HG02852 (cell line): ENCODE measurements around the gene S100G.
A peak's percentile ranks its signal among the peaks of the same experiment; 100 is the strongest.

ENCODE experiments used
- ATAC-seq: cut with Tn5 transposase; IDR thresholded peaks from one replicate; pipeline ENCODE4 v1.9.1; 2021; ENCODE audit warnings: mild to moderate bottlenecking, moderate library complexity; ENCODE audit not compliant: unreplicated experiment

S100G gene

DNA sequence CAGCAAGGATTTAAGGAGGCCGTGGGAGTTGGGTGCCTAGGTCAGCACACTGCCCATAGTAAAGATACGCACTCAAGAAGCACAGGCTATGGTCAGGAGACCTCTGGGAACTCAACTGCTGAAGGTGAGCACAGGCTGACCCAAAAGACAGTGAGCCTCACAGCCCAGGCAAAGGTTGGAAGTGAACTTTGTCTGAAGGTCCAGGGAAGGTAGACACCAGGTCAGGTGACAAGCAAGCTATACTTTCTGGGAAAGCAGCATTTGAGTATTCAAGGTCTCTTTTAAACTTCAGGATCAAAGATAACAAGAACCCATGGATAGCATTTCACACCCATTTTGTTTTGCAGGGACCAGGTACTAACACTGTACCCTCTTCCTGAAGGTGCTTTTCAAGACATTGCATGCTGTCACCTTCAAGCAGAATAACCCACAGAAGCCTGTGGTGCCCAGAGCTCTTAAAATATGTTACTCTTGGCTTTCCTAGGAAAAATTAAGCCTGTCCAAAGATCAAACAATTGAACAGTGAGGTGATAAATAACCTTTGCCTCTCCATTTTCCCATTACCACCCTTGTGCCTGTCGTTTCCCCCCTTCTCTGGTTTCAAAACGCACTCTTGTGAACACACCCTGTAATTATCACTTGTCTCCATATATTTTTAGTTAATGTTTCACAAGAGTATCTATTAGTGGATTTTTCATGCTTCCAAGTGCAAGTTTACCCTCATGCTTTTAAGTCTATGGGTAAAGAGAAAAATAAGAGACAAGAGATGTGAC is 3.4 kb upstream of the S100G start:
- ATAC-seq = no peak

DNA sequence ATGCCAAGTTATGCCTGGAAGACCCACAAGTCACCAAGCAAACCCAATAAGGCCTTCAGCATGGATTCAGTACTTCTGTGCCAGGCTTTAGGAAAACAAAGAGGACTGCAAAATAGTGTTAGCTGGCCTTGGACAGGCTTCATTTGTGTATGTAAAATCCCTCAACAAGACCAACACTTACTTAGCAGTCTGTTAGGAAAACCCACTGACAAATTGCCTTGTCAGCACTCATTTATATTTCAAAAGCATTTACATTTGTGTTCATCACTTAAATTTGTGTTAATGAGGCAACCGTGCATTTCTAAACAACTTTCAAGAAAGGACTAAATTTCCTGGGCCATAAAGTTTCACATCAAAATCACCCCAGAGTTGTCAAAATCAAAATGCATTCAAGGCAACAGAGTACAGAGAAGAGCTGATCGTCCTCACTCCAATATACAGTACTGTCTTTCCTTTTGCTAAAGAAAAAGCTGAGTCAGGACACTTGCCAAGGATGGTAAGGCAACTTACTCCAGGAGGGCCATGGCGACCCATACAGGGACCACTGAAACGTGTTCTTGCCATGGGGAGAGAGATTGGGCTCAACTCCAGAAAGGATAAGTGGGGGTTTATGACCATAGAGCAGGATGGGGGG is 1.6 kb downstream of the S100G start:
- no peak for ATAC-seq

DNA sequence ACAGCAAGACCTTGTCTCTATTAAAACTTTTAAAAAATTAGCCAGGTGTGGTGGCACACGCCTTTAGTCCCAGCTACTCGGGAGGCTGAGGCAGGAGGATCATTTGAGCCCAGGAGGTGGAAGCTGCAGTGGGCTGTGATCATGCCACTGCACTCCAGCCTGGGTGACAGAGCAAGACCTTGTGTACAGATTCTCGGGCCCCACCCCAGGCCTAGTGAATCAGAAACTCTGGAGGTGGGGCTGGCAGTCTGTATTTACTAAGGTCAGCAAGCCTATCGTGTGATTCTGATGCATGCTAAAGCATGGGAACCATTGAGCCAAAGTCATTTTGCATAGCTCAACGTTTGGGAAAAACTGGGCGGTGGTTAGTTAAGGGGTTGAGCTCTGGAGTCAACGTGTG is 3.5 kb downstream of the S100G start:
- ATAC-seq = no peak

DNA sequence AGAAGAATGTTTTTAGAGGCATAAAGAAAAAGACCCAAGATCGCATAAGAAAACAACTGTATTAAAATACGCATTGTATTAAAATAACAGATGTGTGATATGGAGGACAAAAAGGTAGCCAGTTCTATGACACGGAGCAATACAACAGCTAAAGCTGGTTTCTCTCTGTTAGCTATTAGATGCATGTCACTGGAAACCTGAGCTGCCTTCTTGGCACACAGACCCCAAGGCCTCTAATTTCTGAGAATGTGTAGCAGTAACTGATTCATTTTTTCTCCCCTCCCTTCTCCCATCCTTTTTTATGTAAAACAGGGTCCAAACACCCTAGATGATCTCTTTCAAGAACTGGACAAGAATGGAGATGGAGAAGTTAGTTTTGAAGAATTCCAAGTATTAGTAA is 4.1 kb downstream of the S100G start:
- ATAC-seq = no peak

DNA sequence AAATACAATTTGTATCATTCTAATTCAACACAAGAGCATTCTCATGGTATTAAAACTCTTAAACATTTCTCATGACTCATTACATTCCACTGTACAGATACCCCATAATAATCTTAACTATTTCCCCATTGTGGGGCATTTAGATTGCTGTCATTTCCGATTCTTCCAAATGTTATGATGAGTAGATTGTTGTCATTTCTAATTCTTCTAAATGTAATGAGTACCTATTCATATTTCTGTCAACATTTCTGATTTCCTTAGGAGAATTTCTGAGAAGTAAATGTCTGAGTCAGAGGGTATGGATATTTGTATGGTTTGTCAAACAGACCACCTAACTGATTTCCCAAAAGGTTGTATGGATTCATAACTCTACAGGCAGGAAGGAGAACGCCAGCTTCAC is 8.3 kb downstream of the S100G start:
- ATAC-seq = no peak

DNA sequence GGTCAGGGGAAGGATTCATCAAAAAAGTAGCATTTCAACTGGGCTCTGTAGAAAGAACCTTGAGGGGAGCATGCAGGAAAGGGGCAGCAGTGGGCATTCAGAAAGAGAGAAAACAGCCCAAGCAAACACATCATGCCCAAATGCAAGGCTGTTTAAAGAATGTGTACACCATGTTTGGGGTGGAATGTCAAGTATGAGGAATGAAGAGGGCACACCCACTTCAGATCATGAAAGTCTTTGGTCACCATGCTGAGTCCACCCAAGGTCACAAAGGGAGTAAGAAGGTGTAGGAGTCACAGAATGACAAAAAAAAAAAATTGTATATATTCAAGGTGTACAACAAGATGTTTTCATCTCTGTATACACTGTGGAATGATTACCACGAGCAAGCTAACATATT is 9.4 kb downstream of the S100G start:
- ATAC-seq = no peak

DNA sequence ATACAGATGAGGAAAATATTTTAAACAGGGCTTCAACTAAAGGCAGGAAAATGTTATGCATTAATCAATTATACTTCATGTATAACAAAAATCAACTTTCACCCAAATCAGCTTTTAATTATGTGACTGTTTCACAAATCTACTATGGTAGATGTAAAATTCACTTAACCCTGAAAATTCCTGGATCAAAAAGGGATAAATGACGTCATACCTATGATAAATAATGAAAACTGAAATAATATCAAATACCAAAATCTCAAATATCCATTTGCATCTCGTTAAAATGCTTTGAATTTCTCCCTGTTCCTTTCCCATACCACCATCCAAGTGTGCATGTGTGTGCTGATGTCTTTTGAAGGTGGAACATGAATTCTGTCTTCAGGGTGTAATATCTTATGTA is 11.5 kb downstream of the S100G start:
- no peak for ATAC-seq

DNA sequence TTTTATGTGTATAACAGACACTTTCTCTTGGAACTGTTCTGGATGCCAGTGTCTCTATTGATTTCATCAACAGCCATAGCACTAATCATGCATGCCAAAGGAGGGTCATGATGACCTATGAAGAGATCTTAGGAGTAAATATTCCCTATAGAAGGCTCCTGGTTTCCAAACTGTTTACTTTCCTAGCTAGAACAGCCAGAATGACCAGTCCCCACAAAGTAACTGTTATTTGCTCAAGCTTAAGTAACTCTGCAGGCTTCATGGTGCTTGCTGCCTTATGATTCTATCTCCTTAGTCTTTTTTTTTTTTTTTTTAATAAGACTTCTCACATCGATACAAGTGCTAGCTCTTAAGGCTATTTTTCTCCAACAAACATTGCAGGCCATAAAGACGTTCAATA is 12.4 kb downstream of the S100G start:
- no peak for ATAC-seq

DNA sequence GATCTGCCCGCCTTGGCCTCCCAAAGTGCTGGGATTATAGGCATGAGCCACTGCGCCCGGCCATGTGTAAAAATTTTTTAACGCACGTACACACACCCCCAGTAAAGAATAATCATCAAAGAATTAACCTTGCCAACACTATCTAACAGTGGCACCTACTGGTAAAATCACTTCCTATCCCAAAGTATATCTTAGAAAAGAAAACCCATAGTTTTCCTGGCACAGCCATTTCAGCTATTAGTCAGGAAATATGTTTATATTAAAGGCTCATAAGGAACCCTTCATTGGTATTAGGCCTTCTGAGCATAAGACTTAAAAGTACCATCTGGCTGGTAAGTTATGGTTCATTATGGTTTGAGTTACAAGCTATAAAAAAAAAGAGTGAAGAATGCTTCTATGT is 14.1 kb downstream of the S100G start:
- no peak for ATAC-seq

DNA sequence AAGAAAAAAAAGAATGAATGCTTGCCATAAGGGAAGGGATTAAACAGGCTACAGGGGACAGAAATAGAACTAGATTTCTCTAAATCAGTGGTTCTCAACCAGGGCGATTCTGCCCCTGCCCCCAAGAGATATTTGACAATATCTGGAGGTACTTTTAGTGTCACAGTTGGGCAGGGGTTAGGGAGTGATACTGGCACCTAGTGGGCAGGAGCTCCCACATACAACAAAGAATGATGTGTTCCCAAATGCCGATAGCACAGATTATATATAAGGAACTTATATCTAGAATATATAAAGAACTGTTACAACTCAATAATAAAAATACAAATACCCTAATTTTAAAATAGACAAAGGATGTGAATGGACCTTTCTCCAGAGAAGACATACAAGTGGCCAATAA is 14.7 kb downstream of the S100G start:
- no peak for ATAC-seq

DNA sequence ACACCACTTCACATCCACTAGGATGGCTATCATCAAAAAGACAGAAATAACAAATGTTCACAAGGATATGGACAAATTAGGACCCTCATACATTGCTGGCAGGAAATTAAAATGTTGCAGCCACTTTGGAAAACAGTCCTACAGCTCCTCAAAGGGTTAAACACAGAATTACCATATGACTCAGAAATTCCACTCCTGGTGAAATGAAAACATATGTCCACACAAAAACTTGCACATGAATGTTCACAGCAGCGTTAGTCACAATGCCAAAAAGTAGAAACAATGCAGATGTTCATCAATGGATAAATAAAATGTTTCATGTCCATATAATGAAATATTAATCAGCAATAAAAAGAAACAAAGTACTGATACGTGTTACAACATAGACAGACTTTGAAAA is 15.1 kb downstream of the S100G start:
- no peak for ATAC-seq

DNA sequence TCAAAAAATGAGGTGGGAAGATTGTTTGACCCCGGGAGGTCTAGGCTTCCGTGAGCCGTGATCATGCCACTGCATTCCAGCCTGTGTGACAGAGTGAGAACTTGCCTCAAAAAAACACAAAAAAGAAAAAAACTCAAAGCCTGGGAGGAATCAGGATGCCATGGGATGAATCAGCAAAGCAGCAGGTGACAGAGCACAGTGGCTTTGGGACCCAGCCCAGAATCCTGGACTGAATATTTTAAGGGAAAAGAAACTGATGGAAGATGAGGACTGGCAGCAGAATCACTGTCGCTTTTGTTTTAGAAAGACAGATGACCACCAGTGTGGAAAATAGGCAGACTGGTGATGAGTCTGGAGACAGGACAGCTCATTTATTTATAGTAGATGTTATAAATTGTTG is 16.6 kb downstream of the S100G start:
- no peak for ATAC-seq

DNA sequence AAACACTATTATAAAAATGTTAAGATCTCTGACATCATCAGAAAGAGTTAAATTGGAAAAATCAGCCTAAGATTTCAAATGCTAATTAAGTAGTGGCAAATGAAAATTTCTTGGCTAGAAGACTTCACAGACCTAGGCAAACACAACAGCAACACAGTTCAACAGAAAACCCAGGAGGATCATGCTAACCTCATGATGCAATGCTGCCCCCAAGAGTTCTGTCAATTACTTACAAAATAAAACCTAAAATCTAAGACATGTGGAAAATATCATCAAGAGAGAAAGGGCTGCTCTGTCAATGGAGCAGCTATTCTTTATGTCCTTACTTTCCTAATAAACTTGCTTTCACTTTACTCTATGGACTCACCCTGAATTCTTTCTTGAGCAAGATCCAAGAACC is 21.0 kb downstream of the S100G start:
- ATAC-seq = no peak

DNA sequence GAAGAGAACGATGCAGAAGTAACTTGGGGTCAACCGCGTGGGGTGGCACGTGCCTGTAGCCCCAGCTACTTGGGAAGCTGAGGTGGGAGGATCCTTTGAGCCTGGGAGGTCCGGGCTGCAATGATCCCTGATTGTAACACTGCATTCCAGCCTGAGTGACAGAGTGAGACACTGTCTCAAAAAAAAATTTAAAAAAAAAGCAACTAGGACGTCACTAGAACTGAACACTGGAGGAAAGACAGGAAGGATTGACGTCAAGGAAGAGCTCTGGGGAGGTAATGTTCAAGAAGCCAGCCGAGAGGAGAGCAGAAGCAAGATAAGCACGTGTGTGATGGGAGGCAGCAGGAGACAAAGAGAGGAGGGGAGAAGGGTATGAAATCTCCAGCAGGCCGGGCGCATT is 28.7 kb downstream of the S100G start:
- no peak for ATAC-seq

DNA sequence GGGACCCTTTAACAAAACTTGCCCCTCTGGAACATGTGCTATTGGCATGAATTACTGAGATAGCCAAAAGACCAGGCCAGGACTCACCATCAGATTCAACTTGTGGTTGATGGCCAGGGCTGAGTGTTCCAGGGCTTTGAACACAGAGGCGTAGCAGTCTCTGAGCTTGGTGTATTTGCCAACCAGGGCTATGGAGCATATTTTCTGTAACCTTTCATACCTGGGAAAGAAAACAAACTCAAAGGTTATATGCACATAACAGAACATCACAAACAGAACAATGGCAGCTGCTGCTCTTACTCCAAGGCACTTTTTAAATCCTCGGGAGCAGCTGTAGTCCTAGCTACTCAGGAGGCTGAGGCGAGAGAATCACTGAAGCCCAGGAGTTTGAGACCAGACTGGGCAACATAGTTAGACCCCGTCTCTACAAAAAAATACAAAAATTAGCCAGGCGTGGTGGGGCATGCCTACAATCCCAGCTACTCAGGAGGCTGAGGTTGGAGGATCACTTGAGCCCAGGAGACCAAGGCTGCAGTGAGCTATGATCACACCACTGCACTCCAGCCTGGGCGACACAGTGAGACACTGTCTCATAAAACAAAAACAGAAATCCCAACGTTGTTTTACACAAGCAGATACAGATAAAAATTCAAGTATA is 33.2 kb downstream of the S100G start:
- no peak for ATAC-seq

DNA sequence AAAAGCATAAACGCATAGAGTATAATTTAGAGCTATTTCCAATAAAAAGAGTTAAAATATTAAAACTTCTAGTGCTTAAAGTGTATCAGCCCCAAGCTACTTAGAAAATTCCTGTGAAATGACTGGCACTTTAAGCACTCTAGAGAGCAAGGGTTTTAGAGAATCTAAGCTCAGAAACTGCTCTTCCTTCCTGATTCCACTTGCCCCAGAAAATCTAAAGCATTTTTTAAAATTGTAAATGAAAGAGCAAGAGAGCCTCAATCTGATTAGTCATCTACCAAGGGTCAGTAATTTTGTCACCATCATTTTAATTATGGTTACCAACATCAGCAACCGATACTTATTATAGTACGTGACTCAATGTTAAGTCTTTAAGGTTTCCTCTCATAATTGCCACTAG is 37.6 kb downstream of the S100G start:
- no peak for ATAC-seq

DNA sequence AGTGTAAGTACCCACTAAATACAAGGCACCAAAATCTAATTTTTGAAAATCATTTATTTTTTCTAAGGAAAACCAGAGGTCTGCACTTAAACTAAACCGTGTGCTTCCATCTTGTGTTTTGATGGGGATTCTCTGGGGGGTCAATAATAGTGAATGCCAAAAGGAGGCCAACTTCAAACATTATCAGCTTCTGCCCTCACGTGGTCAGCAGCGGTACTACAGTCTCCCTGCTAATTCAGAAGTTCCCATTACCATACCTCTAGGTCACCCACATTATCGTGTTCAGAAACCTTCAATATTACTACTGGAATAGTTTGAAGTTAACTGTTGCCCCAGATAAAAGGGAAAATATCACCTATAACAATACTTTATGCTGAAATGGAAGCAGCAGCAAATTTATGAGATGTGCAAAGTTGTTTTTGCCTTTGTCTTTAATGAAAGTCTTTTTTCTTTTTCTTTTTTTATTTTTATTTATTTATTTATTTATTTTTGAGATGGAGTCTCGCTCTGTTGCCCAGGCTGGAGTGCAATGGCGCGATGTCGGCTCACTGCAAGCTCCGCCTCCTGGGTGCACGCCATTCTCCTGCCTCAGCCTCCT is 45.2 kb downstream of the S100G start:
- ATAC-seq = peak; percentile 64

DNA sequence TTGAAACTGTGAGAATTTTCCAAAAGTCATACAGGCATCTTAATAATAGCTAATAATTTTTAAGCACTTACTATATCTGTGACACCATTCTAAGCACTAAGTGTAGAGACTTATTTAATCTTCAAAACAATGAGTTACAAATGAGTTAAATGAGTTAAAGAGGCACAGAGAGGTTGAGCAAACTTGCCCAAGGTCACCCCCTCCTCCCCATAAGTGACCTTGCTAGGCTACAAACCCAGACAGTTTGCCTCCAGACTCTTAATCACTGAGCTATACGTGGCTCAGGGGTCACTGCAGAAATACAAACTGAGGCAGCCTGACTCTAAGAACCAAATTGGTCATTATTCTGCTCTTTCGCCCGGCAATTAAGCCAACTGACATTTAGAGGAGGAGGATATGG is 47.0 kb downstream of the S100G start:
- ATAC-seq = no peak

DNA sequence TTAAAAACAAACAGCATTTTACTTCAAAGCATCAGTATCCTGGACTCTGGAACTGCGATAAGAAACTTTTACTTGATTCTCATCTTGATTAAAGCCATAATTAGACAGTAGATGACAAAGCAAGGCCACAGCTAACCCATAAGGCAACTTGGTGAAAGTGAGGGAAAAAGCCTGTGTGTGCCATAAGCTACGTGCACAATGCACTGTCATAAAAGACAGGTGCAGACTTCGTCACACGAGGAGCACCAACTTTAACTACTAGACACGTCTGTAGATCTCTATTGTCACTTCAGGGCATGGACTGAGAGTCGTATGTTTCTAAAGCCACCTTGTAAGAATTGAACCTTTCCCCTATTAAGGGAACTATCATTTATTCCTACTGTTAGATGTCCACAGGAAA is 49.4 kb downstream of the S100G start:
- no peak for ATAC-seq

DNA sequence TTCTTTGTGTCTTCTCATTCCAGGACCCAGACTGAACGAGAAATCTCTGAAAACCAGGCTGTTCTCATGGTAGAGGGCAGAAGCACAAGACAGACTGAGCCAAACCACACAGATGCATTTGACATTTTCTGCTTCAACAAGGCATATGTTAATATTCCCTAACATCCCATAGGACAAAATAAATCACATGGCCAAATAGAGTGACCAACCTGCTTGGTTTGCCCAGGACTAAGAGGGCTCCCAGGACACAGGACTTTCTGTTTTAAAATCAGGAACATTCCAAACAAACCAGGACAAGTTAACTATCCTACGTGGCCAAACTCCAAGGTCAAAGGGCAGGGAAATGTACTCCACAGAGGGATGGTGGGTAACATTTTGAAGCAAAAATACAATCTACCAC is 50.8 kb downstream of the S100G start:
- no peak for ATAC-seq

DNA sequence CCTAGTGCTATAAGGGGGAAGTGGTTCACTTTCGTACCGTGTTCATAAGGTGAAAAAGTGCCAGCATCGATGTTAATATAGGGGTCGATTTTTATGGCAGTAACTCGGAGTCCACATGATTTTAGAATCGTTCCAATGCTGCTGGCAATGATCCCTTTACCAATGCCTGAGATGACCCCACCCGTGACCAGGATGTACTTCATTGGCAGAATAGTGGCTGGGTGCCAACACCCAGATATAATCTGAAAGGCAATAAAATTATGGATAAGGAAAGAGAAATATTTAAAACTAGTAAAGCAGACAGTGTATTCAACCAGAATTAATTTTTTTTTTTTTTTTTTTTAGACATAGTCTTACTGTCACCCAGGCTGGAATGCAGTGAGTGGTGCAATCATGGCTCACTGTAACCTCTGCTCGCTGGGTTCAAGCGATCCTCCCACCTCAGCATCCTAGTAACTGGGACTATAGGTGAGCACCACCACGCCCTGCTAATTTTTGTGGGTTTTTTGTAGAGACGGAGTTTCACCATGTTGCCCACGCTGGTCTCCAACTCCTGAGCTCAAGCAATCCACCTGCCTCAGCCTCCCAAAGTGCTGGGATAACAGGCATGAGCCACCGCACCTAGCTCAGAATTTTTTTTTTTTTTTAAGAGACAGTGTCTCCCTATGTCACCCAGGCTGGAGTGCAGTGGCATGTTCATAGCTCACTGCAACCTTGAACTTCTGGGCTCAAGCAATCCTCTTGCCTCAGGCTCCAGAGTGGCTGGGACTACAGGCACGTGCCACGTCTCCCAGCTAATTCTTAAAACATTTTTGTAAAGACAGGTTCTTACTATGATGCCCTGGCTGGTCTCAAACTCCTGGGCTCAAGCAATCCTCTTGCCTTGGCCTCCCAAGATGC is 53.0 kb downstream of the S100G start:
- no peak for ATAC-seq
